ENCODE results near the gene SLC36A3.
"Not testable (repeated sequence)": the region's sequence is repeated elsewhere in the genome, so short reads cannot be mapped to it uniquely, and the experiment has no call there.

The SLC36A3 gene

DNA sequence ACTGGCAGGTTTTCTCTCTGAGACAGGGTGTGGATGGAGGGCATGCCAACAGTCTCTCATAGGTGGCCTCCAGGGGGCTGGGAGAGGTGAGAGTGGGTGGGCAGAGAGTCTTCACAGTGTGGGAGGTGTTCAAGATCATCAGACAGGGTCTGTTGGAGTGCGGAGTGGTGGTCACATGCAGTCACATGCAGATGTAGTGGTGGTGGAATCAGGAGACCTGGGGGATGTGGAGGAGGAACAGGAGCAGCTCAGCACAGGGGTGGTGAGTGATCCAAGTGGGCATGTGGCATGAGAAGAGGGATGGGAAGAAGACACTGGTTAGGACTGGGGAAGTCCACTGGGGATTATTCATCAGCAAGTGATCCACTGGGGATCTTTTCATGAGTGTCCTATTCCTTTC is 44.8 kb downstream of the SLC36A3 start:
- FAIRE-seq = no peak

DNA sequence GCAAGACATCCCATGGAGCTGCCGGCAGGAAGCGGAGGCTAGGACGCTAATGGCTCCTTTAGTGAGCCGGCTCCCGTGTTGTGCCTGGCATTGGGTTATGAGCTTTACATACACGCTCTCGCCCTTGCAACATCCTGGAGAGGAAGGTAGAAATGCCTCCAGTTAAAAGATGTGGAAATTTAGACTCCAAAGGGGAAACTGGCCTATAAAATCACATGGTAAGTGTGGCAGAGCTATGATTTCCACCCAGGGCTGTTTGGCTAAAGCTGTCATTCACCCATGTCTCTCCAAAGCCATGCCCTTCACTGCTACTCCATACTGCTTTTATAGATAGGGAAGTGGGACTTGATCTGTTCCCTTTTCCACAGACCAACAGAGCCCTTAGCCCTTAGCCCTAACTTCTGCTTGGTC is 45.4 kb downstream of the SLC36A3 start:
- FAIRE-seq = no peak

DNA sequence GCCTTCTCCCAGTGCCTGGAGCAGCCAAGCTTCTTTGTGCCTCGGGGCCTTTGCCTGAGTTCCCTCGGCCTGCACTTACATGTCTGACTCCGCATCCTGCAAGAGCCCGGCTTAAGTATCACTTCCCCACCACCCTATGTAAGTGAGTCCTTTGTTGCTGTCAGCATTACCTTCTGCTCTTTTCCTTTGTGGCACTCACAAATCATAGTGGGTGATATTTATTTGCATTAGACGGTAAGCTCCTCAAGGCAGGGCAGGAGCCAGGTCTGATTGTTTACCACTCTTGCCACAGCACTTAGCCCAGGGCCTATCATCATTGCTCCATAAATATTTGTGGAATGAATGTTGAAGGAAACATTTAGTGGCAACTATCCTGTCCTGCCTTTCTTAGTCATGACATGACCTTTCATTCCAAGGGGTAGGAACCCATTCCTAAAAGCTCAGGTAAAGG is 45.8 kb downstream of the SLC36A3 start:
- FAIRE-seq = no peak

GRCh38 chr5:151255621-151256286 is 47.8 kb downstream of the SLC36A3 start:
- FAIRE-seq = no peak

- not testable (repeated sequence) for FAIRE-seq
Observed at GRCh38 chr5:151254990-151255389, 48.6 kb downstream of the SLC36A3 start.

- FAIRE-seq = no peak
Observed at GRCh38 chr5:151254556-151254955, 49.0 kb downstream of the SLC36A3 start.

- FAIRE-seq = no peak
Observed at GRCh38 chr5:151253605-151253950, 50.0 kb downstream of the SLC36A3 start.

GRCh38 chr5:151252762-151253604 is 50.6 kb downstream of the SLC36A3 start, which contains the start of gene GM2A:
GM2A (plus strand) TSS chr5:151253185; CDS start chr5:151253217, 32 bp downstream.
- peak; percentile 36 for FAIRE-seq

DNA sequence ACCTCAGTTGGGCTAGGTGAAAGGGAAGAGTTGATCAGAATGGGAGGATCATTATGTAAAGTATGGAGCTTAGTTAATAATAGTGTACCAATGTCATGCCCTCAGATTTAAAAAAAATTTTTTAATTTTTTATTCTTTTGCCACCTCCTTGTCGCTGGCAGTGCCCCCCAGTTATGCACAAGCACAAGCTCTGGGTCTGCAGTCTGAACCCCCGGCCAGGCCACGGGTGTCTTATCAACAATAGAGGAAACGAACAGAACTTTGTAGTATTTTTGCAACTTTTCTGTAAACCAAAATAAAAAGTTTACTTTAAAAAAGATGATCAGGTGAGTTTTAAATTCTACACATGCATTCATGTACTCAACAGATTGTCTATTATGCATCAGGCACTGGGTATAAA is 51.9 kb downstream of the SLC36A3 start:
- FAIRE-seq = no peak

- FAIRE-seq = no peak
Observed at GRCh38 chr5:151251001-151251551, 52.5 kb downstream of the SLC36A3 start.

GRCh38 chr5:151250346-151251000 is 53.1 kb downstream of the SLC36A3 start:
- FAIRE-seq = no peak

DNA sequence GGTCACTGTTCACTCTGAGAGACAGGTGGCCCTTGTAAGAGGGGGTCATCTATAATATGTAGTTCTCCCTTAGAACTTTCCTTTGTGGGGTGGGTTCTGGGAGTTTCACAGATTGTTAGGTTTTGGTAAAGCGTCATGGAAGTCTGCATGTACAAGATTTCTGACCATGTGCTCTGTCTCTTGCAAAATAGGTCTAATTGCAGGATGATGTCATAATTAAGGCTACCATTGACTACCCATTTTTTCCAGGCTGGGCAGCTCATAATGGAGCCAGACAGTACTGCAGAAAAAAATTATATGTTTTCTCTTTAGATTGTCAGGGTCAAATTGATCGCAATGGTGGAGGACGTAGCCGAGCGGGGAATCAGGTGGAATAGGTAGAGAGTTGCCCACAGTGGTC is 54.3 kb downstream of the SLC36A3 start:
- no peak for FAIRE-seq

- no peak for FAIRE-seq
Observed at GRCh38 chr5:151248651-151249050, 54.9 kb downstream of the SLC36A3 start.

DNA sequence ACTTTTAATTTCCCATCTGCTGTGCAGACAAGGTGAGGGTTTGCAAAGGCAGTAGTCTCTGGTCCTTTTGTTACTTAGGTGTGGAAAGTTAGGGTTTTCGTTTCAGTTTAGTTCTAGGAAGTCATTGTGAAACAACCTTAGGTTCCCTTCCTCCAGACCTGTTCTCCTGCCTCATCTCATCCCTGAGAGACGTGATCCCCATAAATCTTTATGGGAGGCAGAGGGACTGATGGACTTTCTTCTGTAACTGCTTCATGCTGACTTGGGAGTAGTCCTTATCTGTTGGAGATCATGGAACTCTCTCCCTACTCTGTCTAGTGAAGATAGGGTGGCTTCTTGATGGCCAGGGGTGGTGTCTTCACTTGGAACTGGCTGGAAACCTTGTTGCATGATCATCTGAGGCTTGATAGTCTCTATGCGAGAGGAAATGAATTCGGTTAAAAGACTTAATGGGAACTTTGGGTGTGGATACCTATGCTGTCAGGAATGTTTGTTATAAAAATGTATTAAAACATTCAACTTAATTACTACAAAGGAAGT is 57.8 kb downstream of the SLC36A3 start:
- FAIRE-seq = no peak

- no peak for FAIRE-seq
Observed at GRCh38 chr5:151244206-151244605, 59.4 kb downstream of the SLC36A3 start.

GRCh38 chr5:151243564-151243963 is 60.0 kb downstream of the SLC36A3 start:
- no peak for FAIRE-seq

- FAIRE-seq = no peak
Observed at GRCh38 chr5:151243127-151243526, 60.4 kb downstream of the SLC36A3 start.

GRCh38 chr5:151240924-151241635 is 62.5 kb downstream of the SLC36A3 start:
- FAIRE-seq = no peak

DNA sequence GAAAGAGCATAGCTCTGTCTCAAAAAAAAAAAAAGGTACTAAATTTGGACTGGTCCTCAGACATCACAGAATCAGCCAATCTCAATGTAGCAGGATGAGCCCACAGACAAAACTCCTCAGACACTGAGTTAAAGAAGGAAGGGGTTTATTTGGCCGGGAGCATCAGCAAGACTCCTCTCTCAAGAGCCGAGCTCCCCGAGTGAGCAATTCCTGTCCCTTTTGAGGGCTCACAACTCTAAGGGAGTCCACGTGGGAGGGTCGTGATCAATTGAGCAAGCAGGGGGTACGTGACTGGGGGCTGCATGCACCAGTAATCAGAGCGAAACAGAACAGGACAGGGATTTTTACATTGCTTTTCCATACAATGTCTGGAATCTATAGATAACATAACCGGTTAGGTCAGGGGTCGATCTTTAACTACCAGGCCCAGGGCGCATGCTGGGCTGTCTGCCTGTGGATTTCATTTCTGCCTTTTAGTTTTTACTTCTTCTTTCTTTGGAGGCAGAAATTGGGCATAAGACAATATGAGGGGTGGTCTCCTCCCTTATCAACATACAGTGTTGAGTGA is 63.2 kb downstream of the SLC36A3 start:
- FAIRE-seq = not testable (repeated sequence)

DNA sequence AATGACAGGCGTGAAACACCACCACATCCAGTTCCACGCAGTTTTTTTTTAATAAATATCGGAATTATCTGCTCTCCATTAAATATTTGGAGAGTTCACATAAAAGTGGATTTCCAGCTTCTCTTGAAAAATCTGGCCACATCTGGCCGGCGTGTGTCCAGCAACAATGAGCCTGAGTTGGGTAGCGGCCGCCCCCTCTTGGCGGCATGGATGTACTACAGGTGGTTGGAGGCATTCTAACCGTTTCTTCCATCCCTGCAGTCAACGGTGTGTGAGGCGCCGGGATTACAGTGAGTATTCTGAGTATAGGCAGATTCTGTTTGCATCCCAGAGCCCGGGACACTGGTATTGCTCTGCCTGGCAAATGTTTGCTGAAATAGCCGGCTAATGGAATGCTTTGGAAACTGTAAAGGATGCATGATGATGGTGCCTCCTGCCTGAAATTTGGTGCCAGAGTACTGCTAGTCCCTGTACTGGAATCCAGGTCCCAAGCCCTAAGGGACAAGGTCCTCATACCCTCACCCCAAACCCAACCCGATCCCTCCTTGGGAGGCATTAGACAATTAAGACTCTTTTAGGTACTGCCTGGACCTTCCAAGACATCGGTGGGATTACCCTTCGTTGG is 64.2 kb downstream of the SLC36A3 start:
- no peak for FAIRE-seq

GRCh38 chr5:151238303-151238741 is 65.2 kb downstream of the SLC36A3 start:
- no peak for FAIRE-seq

All from colon (tissue), 2 donors.